GM12874 (cell line): Measurements from ENCODE around the gene DUSP1.

Experiments
- TF ChIP-seq, protein P1 (sequence below): IDR thresholded peaks from 2 replicates; pipeline ENCODE4 v1.5.1; 2011; ENCODE audit warnings: low read depth, mild to moderate bottlenecking, control low read depth, low read length, moderate library complexity; ENCODE audit not compliant: insufficient read depth

The DUSP1 gene

DNA sequence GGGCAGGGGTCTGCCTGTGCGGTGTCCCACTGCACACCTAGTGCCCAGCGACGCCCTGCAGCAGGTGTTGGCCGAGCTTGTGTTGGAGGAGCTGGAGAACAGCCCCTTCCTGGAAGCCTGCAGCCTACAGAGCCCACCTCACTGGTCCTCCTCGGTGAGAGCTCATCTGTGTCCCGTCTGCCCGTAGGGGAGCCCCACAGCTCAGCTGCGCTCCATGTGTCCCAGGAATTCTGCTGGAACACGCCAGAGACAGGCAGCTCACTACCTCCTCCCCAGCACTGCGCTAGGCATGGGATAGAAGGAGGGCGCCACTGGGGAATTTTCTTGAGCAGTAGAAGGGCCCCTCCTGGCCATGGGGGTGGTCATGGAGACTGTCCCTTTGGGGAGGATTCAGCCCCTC is 44.0 kb downstream of the DUSP1 start:
- TF ChIP-seq, protein P1, sequence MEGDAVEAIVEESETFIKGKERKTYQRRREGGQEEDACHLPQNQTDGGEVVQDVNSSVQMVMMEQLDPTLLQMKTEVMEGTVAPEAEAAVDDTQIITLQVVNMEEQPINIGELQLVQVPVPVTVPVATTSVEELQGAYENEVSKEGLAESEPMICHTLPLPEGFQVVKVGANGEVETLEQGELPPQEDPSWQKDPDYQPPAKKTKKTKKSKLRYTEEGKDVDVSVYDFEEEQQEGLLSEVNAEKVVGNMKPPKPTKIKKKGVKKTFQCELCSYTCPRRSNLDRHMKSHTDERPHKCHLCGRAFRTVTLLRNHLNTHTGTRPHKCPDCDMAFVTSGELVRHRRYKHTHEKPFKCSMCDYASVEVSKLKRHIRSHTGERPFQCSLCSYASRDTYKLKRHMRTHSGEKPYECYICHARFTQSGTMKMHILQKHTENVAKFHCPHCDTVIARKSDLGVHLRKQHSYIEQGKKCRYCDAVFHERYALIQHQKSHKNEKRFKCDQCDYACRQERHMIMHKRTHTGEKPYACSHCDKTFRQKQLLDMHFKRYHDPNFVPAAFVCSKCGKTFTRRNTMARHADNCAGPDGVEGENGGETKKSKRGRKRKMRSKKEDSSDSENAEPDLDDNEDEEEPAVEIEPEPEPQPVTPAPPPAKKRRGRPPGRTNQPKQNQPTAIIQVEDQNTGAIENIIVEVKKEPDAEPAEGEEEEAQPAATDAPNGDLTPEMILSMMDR, result no peak

DNA sequence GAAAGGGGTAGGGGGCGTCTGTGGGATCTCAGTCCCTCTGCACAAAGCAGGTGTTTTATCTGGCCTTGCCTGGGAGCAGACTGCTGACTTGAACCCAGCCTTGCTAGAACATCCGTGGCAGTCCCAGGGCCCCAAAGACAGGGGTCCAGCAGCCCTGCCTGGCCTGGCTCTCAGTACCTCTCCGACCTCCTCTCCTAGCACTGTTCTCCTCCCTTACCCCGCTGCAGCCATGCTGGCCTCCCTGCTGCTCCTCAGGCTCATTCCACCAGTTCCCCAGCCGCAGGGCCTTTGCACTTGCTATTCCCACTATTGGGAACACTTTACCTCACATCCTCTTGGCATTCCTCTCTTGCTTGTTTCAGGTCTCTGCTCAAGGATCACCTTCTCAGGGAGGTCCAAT is 45.2 kb downstream of the DUSP1 start:
- TF ChIP-seq, protein P1, result no peak

DNA sequence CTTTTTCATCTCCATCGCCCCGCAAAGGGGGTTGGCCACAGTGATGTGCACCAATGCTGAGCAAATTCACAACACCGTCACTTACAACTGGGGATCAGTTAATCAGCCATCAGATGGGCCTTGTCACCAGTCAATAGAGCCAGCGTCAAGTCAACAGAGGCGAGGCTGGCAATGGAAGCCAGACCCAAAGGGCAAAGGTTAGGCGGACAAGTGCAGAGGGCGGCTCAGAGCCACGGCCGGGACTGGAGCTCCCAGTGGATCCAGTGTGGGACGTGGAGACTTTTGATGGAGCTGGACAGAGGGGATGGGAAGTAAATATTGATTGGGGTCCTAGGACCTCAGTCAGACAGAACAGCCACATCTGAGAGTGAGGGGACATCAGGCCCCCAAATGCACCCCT is 45.7 kb downstream of the DUSP1 start:
- TF ChIP-seq, protein P1, result no peak

DNA sequence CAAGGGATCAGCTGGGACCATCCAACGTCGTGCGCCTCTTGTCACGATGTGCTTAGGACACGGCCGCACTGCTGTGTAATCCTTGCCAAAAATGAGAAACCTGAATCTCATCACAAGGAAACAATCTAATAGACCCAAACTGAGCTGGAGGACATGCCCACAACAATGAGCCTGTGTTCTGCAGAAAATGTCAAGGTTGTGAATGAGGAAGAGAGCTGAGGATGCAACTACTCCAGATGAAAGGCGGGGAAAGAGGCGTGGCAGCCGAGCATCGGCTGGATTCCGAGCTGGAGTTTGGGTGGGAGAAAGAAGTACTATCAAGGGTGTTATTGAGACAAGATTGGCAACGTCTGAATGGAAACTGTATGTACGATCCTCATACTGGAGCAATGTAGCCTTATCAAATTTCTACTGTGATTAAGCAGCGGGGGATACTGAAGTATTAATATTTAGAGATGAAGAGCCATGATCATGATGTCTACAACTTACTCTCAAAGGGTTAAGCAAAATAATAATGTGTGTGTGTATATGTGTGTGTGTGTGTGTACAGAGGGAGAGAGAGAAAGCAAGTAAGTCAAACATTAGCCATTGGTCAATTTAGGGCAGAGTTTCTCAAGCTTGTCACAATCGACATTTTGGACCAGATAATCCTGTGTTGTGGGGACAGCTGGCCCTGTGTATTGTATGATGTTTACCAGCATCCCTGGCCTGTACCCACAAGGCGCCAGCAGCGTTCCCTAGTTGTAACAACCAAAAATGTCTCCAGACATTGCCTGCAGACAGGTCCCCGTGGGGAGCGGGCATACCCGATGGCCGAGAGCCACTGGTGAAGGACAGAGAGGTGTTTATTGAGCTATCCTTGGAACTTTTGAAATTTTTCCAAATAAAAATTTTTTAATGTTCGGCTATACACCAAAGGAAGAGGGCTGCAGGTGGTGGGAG is 46.5 kb downstream of the DUSP1 start:
- TF ChIP-seq, protein P1, result no peak

DNA sequence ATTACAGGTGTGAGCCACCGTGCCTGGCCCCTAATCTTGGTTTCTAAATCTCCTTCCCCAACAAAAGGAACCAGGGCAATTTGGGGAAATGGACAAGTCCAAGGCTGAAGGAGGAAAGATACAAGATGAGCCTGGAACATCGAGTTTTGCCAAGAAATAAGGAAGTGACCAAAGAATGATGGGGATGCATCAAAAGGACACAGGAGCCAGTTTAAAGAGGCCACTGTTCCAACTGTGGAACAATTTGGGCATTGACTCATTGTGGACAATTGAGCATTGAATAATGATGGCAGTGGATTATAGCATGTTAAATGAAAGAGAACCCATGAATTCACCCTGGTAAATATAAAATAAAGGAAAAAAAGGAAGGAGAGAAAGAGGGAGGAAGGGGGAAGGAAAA is 47.5 kb downstream of the DUSP1 start:
- TF ChIP-seq, protein P1, result no peak

DNA sequence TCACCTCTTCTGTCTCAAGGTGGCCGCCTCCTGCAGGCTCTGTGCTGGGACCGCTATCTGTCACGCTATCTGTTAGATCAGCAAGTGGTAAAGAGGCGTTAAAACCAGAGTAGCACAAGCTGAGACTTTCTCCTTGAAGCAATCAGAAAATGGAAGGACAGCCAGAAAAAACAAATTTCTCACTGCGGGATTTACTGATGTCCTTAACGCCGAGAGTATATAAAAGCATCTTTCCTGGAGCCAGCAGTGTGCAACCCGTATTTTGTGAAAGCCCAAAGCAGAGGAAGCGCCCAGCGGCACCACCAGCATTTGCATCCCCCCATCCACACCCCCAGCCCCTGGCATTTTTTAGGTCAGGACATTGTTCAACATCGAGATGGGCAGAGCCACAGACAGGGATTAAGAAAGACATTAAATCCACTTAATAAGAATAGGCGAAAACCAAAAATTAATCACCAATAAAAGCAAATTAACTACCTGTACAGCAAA is 48.6 kb downstream of the DUSP1 start:
- TF ChIP-seq, protein P1, result no peak

DNA sequence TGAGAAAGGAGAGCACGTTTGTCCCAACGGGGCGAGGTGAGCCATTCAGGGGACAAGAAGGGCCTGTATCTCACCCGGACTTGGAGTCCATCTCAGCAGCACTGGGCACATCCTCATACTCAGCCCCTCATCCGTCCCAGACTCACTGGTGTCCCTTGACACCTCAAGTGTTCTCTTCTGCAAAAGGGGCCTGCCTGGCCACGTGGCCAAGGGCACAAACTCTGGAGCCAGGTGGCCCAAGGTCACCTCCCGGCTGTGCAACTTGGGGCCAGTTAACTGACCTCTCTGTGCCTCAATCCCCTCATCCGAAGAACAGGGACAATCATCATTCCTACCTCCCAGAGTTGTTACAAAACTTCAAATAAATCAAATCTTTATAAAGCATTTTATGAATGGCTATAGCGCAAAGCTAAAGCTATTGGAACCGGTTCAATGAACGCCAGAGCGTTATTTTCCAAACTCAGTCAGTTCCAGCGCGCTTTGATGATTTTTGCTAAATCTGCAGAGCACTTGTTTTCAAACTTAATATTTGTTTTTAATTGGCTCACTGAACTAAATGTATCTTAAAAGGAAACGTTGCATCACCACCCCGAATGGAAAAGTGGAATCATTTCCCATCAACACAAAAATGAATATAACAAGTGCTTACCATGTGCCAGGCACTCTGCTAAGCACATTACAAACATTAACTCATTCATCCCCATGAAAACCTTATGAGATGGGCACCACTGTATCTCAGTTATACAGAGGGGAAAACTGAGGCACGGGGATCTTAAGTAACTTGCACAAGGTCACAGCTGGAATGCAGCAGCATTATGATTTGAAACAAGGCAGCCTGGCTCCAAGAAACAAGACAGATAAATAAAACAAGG is 49.3 kb downstream of the DUSP1 start:
- TF ChIP-seq, protein P1, result no peak
